Type B pancreatic cell (in vitro differentiated cells): ENCODE data around the gene TBX4. TPM values are rescaled to one million over a fixed set of nuclear protein-coding genes. Genes with fewer than 3 reads are reported as not detected.
"Not testable (repeated sequence)": the region's sequence is repeated elsewhere in the genome, so short reads cannot be mapped to it uniquely, and the experiment has no call there.

Experiments used
- DNase-seq: peaks from one replicate; pipeline ENCODE4 v3.0.0; 2021; ENCODE audit warnings: mixed read lengths; ENCODE audit not compliant: unreplicated experiment; ENCODE audit errors: extremely low spot score
- H3K27ac Mint-ChIP-seq: 2 replicates; pipeline ENCODE4 v1.8.0; 2021; ENCODE audit warnings: mild to moderate bottlenecking, mixed read lengths
- H3K27me3 Mint-ChIP-seq: 2 replicates; pipeline ENCODE4 v1.8.0; 2021; ENCODE audit warnings: mixed read lengths
- H3K36me3 Mint-ChIP-seq: 2 replicates; pipeline ENCODE4 v1.8.0; 2021; ENCODE audit warnings: mixed read lengths
- H3K4me1 Mint-ChIP-seq: one replicate; pipeline ENCODE4 v1.8.0; 2021; ENCODE audit warnings: mixed read lengths; ENCODE audit not compliant: unreplicated experiment
- H3K4me3 Mint-ChIP-seq: 2 replicates; pipeline ENCODE4 v1.8.0; 2021; ENCODE audit warnings: mild to moderate bottlenecking, mixed read lengths
- H3K9me3 Mint-ChIP-seq: 2 replicates; pipeline ENCODE4 v1.8.0; 2021; ENCODE audit warnings: mixed read lengths
- CTCF ChIP-seq: fragments of 200-600 bp; sonication (generic); conservative IDR thresholded peaks from 2 replicates; pipeline ENCODE4 v1.5.0; 2021; ENCODE audit warnings: antibody characterized with exemption, mild to moderate bottlenecking
- total RNA-seq: library from RNA; stranded (reverse); gene quantifications from 2 replicates; pipeline ENCODE4 v1.2.1, GENCODE V29; 2021; ENCODE audit warnings: low replicate concordance

TBX4 gene
- total RNA-seq, 1 donor from 2014 or later, result 1.8 TPM

- TF ChIP-seq CTCF, result no peak
- H3K27me3 Mint-ChIP-seq, result peaks cover 18% of the 10 kb centered on the region
- no peak overlapping the region for H3K27ac Mint-ChIP-seq
- H3K36me3 Mint-ChIP-seq, result no peaks in the 10 kb centered on the region
- no peak for DNase-seq
- no peaks in the 10 kb centered on the region for H3K9me3 Mint-ChIP-seq
- H3K4me3 Mint-ChIP-seq, result no peak overlapping the region
- H3K4me1 Mint-ChIP-seq, result peaks cover 5% of the 10 kb centered on the region
Measured at GRCh38 chr17:61504697-61505096, 52.5 kb downstream of the TBX4 start.

GRCh38 chr17:61505846-61506627, 53.8 kb downstream of the TBX4 start:
- DNase-seq, result no peak
- H3K9me3 Mint-ChIP-seq, result no peaks in the 10 kb centered on the region
- H3K4me1 Mint-ChIP-seq, result peaks cover 5% of the 10 kb centered on the region
- no peak for TF ChIP-seq CTCF
- no peak overlapping the region for H3K27ac Mint-ChIP-seq
- peaks cover 15% of the 10 kb centered on the region for H3K27me3 Mint-ChIP-seq
- H3K4me3 Mint-ChIP-seq, result no peak overlapping the region
- H3K36me3 Mint-ChIP-seq, result no peaks in the 10 kb centered on the region

GRCh38 chr17:61507383-61508066, 55.3 kb downstream of the TBX4 start:
- Mint-ChIP-seq H3K27ac (no peak overlapping the region), H3K9me3 (no peaks in the 10 kb centered on the region), H3K4me1 (peaks cover 5% of the 10 kb centered on the region), H3K36me3 (no peaks in the 10 kb centered on the region), H3K4me3 (no peak overlapping the region), H3K27me3 (peaks cover 15% of the 10 kb centered on the region)
- no peak for DNase-seq
- no peak for TF ChIP-seq CTCF

GRCh38 chr17:61508912-61509311, 56.7 kb downstream of the TBX4 start:
- H3K4me3 Mint-ChIP-seq, result no peak overlapping the region

GRCh38 chr17:61509454-61509853, 57.2 kb downstream of the TBX4 start:
- H3K4me1 Mint-ChIP-seq, H3K9me3 Mint-ChIP-seq, DNase-seq, H3K4me3 Mint-ChIP-seq, H3K27ac Mint-ChIP-seq, H3K36me3 Mint-ChIP-seq: not testable (repeated sequence)
- peaks cover 15% of the 10 kb centered on the region for H3K27me3 Mint-ChIP-seq

More at GRCh38 chr17:61508912-61509311, 56.7 kb downstream of the TBX4 start:
- Mint-ChIP-seq H3K36me3 (no peaks in the 10 kb centered on the region), H3K27me3 (peaks cover 15% of the 10 kb centered on the region), H3K27ac (no peak overlapping the region), H3K4me1 (peaks cover 5% of the 10 kb centered on the region), H3K9me3 (no peaks in the 10 kb centered on the region)
- no peak for DNase-seq
- no peak for TF ChIP-seq CTCF

- DNase-seq, result no peak
- Mint-ChIP-seq H3K27me3 (peaks cover 12% of the 10 kb centered on the region), H3K9me3 (no peaks in the 10 kb centered on the region), H3K27ac (no peak overlapping the region), H3K36me3 (no peaks in the 10 kb centered on the region), H3K4me3 (no peak overlapping the region), H3K4me1 (no peaks in the 10 kb centered on the region)
- TF ChIP-seq CTCF, result no peak
Measured at GRCh38 chr17:61510237-61510636, 58.0 kb downstream of the TBX4 start.
